Renal pelvis (tissue), 4 donors: ENCODE measurements around the gene PTX3. TPM values are rescaled to one million over a fixed set of nuclear protein-coding genes. Genes with fewer than 3 reads are reported as not detected.

Source experiments
- DNase-seq: peaks from one replicate; pipeline ENCODE4 v3.0.0-alpha.2; 2013
- polyA plus RNA-seq, 3 donors: library from polyadenylated mRNA; unstranded; fragments of 120-200 nt; gene quantifications; one replicate each; pipeline ENCODE4 v1.2.1, GENCODE V29; 2013; ENCODE audit not compliant: insufficient read length in 3 of 3

PTX3 gene
- polyA plus RNA-seq, 3 donors, result 2.7 to 6.3 (median 3.3) TPM

DNA sequence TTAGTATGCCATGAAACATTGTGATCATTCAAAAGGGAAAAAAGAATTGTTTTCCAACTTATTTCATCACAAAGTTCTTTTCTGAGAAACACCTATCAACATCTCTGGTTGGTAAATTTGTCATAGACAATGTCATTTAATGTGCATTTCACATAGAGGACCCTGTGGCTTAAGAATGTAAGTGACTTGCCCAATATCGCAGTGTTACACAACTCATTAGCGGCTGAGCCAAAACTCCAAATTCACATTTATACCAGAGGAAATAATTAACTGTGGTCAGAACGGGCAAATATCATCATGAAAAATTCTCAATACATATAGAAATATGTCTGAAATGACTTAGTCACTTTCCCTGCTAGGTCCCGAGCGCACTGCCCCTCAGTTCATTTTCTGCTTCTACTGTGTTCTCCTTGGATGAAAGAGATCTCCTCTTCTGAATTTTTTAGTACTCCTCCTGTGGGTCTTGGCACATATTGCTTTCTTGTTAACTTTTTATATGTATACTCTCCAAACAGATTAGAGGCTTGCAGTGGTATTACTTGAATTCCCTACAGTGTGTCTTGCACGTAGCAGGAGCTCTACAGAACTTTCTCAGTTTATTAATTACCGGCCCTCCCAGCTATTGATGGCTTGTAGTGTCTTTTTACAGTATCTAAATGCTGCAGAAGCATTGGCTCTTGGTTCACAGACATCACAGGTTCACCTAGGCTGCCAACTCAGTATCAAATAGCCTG lies 33.1 kb downstream of the PTX3 start:
- DNase-seq, result no peak

DNA sequence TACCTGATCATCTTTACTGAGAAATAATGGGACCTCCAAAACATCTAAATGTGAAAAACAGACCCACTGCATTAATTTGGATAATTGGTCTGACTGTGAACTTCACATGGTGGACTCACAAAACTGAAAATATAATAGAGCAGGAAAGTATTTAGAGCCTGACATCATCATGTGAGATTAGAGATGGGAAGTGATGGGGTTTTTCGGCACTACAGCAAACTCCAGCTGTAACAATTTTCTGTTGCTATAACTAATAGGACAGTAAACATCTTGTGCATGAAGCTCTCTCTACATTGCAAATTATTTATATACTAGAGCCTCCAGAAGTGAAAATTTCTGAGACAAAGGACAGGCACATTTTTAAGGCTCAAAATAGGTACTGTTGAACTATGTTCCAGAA lies 34.4 kb downstream of the PTX3 start:
- no peak for DNase-seq

DNA sequence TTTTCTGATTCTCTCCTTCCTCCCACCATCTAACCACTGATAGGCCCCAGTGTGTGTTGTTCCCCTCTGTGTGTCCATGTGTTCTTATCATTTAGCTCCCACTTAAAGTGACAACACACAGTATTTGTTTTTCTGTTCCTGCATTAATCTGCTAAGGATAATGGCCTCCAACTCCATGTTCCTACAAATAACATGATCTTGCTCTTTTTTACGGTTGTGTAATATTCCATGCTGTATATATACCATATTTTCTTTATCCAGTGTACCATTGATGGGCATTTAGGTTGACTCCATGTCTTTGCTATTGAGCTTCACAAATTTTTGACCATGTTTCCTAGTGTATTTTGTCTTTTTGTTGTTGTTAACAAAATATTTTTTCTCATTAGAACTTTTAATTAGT lies 36.0 kb downstream of the PTX3 start:
- DNase-seq, result no peak

DNA sequence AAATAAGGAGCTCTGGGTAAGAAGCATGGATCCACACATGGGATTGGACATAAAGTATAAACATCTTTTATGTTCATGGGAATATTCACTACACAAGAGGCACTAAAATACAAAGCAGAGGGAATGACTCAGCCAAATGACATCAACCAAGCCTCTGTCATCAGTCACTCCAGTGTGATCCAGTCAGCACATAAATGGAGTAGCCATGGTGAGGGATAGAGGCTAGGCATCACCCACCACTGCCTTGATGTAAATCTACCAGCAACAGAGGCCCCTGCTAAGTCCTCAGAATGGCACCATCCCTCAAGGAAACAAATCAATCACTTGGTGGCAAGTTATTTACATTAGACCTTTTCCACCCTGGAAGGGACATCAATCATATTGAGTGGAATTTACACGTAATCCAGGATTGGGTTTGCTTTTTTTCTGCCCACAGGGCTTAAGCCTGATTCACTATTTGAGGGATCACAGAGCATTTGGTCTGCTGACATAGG lies 39.3 kb downstream of the PTX3 start:
- no peak for DNase-seq

DNA sequence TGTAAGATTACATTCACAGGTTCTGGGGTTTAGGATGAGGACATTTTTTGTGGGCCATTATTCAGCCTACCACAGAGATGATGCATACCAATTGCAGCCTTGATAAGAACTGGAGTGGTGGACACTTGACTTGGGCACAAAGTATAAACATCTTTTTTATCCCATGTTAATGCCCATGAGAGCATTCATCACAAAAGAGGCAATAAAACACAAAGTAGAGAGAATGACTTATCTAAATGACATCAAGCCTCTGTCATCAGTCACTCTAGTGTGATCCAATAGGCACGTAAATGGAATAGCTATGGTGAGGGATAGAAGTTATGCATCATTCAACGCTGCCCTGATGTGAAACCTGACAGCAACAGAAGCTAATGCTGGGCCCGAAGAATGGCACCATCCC lies 40.8 kb downstream of the PTX3 start:
- no peak for DNase-seq

DNA sequence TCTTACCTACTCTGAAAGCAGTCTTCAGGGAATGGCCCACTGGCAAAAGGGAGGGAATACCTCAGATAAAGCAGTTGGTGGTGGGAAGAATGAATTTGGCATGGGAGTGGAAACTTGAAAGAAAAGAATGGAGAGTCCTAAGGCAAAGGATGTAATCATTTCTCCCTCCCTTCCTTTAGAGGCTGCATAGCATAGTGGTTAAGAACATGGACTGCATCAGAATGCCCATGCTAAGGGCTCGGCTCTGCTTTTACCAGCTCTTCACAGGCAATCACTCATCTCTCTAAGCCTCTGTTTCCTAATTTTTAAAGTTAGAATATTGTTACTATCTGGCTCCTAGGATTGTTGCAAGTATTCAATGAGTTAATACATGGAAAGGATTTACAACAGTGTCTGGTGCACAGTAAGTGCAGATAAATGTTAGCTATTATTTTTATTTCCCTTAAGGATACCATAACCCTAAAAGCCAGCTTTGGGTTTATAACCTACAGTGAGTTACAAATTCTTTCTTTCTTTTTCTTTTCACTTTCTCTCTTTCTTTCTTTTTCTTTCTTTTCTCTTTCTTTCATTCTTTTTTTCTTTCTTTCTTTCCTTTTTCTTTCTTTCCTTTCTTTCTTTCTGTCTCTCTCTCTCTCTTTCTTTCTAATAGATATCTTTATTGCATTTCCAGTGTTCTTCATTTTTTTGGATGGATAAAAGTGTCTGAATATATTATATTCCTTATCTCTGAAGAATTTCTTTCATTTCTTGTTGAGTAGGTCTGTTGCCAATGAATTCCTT lies 43.0 kb downstream of the PTX3 start:
- DNase-seq, result no peak

DNA sequence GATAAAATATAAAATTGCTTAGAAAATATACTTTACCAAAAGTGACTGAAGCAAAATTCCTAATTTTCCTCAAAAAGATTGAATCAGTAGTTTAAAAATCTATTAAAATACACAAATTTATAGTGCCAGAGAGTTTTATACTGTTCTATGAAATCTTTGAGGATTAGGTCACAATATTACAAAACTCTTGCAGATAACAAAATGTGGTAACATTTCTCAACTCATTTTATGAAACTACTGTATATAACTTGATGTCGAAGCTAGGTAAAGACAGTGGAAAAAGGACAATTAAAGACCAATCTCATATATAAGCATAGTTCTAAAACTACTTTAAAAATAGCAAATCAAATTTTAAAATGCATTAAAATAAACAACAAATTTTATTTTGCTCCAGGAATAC lies 50.7 kb downstream of the PTX3 start:
- no peak for DNase-seq

DNA sequence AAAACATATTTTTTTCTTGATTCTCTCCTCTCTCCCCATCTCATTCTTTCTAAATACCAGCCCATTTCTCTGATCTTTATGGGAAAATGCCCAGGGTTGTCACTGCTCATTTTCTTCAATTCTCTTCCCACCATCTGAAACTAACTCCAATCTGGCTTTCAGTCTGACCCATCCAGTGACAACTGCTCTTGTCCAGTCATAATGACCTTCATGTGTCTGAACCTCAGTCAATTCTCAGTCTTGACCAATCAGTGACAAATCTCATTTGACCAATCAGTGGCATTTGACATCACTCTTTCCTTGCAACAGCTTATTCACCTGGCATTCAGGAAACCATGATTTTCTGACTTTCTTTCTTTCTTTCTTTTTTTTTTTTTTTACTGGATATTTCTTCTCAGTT lies 51.5 kb downstream of the PTX3 start:
- DNase-seq, result no peak

DNA sequence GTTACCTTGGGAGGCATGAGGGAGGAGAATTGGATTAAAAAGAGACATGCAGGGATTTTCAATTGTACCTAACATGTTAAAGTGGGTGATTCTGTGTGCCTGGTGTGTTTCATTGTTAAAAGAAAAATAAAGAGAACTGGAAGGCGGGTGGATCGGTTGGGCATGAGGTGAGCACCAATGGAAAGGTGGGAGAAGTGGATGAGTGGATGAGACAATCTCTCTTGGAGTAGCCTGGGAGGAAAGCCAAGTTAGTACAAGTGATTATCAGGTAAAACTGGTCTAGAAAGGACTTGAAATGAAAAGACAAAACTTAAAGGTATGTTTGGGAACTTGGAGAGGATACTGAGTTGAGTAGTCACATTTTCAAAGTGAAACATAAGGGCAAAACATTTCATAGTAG lies 54.5 kb downstream of the PTX3 start:
- DNase-seq, result no peak

Other genes starting within 250 kb of the PTX3 start
- 10 to 100 TPM; 46.2 to 58.5 (median 48.9) TPM for gene VEPH1, start 66.6 kb downstream of the PTX3 start, polyA plus RNA-seq